GM12878 (cell line): ENCODE measurements around the gene SKIC8.

Source experiments
- CHD2 ChIP-seq: IDR thresholded peaks from 2 replicates; pipeline ENCODE4 v1.6.1; 2011; ENCODE audit warnings: low read depth, low read length, improper control_type of control experiment, borderline replicate concordance
- CTCF ChIP-seq, 3 experiments: IDR thresholded peaks in 2 of 3; conservative IDR thresholded peaks in 1 of 3; 2 replicates each; pipeline ENCODE4 v1.5.1; 2011; ENCODE audit warnings: low read depth in 3 of 3, low read length in 3 of 3, mild to moderate bottlenecking in 3 of 3, control low read depth in 2 of 3, moderate library complexity in 2 of 3, inconsistent platforms in 1 of 3, mixed read lengths in 1 of 3; ENCODE audit not compliant: control insufficient read depth in 2 of 3, insufficient read depth in 1 of 3; ENCODE audit errors: extremely low read depth in 1 of 3
- EP300 ChIP-seq, 2 experiments: fragments of 150-350 bp in 1 of 2; IDR thresholded peaks; 2 replicates each; pipeline ENCODE4 v1.6.1; 2011 to 2012; ENCODE audit warnings: low read depth in 2 of 2, low read length in 2 of 2, borderline replicate concordance in 1 of 2, improper control_type of control experiment in 1 of 2, inconsistent platforms in 1 of 2; ENCODE audit not compliant: control insufficient read depth in 1 of 2
- ESRRA ChIP-seq: IDR thresholded peaks from 2 replicates; pipeline ENCODE4 v1.6.1; 2012; ENCODE audit warnings: mild to moderate bottlenecking, low read length, improper control_type of control experiment
- GATAD2B ChIP-seq: fragments of 450-650 bp; conservative IDR thresholded peaks from 2 replicates; pipeline ENCODE4 v1.6.1; 2017; ENCODE audit warnings: low read depth, mild to moderate bottlenecking, moderate library complexity
- REST ChIP-seq: IDR thresholded peaks from 2 replicates; pipeline ENCODE4 v1.6.1; 2012; ENCODE audit warnings: mild to moderate bottlenecking, low read depth, low read length
- USF2 ChIP-seq: IDR thresholded peaks from 2 replicates; pipeline ENCODE4 v1.6.1; 2011; ENCODE audit warnings: low read depth, low read length, improper control_type of control experiment, borderline replicate concordance

- no peak for TF ChIP-seq EP300 (IDR thresholded peaks at IDR 0.05; ENCODE audit: borderline replicate concordance in 1 of 2, control insufficient read depth in 1 of 2, low read depth in 2 of 2, low read length in 2 of 2)
- no peak for TF ChIP-seq ESRRA
- no peak for TF ChIP-seq GATAD2B
- TF ChIP-seq USF2: no peak
- TF ChIP-seq REST: no peak
- no peak for TF ChIP-seq CTCF (IDR thresholded peaks at IDR 0.05 in 2 of 3, conservative IDR thresholded peaks at IDR 0.05 in 1 of 3; ENCODE audit: control insufficient read depth in 2 of 3, extremely low read depth in 1 of 3, insufficient read depth in 1 of 3, low read depth in 3 of 3, low read length in 3 of 3)
- no peak for TF ChIP-seq CHD2
Observed at GRCh38 chr15:78324144-78324543, 24.7 kb upstream of the SKIC8 start.
